IPS-18a (cell line): ENCODE results near the gene MYCBP2.
"Not testable (repeated sequence)": the region's sequence is repeated elsewhere in the genome, so short reads cannot be mapped to it uniquely, and the experiment has no call there.

Experiments
- H3K27ac ChIP-seq: one replicate; pipeline ENCODE4 v1.5.1; 2013; ENCODE audit warnings: low read length
- H3K27me3 ChIP-seq: one replicate; pipeline ENCODE4 v1.6.1; 2013; ENCODE audit warnings: mild to moderate bottlenecking, low read length; ENCODE audit not compliant: control insufficient read depth, insufficient read depth
- H3K36me3 ChIP-seq: one replicate; pipeline ENCODE4 v1.6.1; 2013; ENCODE audit warnings: low read depth, low read length; ENCODE audit not compliant: control insufficient read depth
- H3K4me1 ChIP-seq: one replicate; pipeline ENCODE4 v1.6.1; 2013; ENCODE audit warnings: low read depth, low read length; ENCODE audit not compliant: control insufficient read depth
- H3K4me3 ChIP-seq: one replicate; pipeline ENCODE4 v1.5.1; 2013; ENCODE audit warnings: low read length
- H3K9ac ChIP-seq: one replicate; pipeline ENCODE4 v1.6.1; 2013; ENCODE audit warnings: mild to moderate bottlenecking, low read length, moderate library complexity
- H3K9me3 ChIP-seq: one replicate; pipeline ENCODE4 v1.6.1; 2013; ENCODE audit warnings: low read depth, low read length; ENCODE audit not compliant: control insufficient read depth

The MYCBP2 gene

GRCh38 chr13:77358001-77358400 is 31.1 kb upstream of the MYCBP2 start:
- no peak overlapping the region for H3K27ac ChIP-seq
- no peaks in the 10 kb centered on the region for H3K9me3 ChIP-seq
- H3K9ac ChIP-seq, result no peak overlapping the region
- no peaks in the 10 kb centered on the region for H3K27me3 ChIP-seq
- H3K4me1 ChIP-seq, result no peaks in the 10 kb centered on the region
- H3K4me3 ChIP-seq, result no peak overlapping the region
- no peaks in the 10 kb centered on the region for H3K36me3 ChIP-seq

DNA sequence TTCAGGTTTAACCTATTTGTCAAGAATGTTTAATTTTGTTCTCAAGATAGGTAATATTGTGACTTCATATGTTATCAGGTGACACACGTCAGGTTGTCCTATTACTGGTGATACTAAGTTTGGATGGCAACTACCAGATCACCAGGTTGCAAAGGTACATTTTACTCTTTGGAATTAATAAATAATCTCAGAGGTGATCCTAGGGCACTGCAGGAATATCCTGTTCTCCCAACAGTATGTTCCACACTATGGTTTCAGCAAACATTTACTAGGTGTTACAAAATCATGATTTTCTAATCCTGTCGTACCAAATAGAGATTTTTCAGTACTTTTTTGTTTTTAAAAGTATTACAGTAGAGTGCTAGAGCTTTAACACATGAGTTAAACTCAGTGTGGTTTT is 29.3 kb upstream of the MYCBP2 start:
- H3K27me3 ChIP-seq, result no peaks in the 10 kb centered on the region
- H3K27ac ChIP-seq, result no peak overlapping the region
- no peak overlapping the region for H3K4me3 ChIP-seq
- H3K36me3 ChIP-seq, result no peaks in the 10 kb centered on the region
- H3K9ac ChIP-seq, result no peak overlapping the region
- H3K9me3 ChIP-seq, result no peaks in the 10 kb centered on the region
- H3K4me1 ChIP-seq, result no peaks in the 10 kb centered on the region

DNA sequence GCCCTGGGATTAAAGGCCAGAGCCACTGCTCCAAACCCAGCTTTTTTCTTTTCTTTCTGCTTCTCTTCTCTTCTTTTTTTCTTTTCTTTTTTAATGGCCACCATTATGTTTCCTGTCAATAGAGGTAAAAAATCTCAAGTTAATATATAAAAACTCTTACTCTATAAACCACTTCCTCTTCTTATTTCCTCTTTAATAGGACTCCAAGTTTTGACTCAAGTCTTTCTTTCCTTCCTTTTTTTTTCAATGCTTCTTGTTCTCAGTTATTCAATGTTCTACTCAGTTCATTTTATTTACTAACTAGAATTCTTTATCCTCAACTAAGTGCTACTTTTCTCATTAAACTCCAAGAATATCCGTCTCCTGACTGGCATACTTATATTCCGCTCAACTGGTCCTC is 27.1 kb upstream of the MYCBP2 start:
- no peak overlapping the region for H3K4me3 ChIP-seq
- no peaks in the 10 kb centered on the region for H3K9me3 ChIP-seq
- no peak overlapping the region for H3K27ac ChIP-seq

GRCh38 chr13:77351315-77351714 is 24.4 kb upstream of the MYCBP2 start:
- no peaks in the 10 kb centered on the region for H3K27me3 ChIP-seq
- no peaks in the 10 kb centered on the region for H3K4me1 ChIP-seq
- no peak overlapping the region for H3K27ac ChIP-seq
- H3K36me3 ChIP-seq, result no peaks in the 10 kb centered on the region
- no peak overlapping the region for H3K9ac ChIP-seq
- no peaks in the 10 kb centered on the region for H3K9me3 ChIP-seq
- H3K4me3 ChIP-seq, result no peak overlapping the region

More for the DNA sequence above, 27.1 kb upstream of the MYCBP2 start:
- Histone ChIP-seq H3K27me3 (no peaks in the 10 kb centered on the region), H3K9ac (no peak overlapping the region), H3K36me3 (no peaks in the 10 kb centered on the region), H3K4me1 (no peaks in the 10 kb centered on the region)

GRCh38 chr13:77350811-77351210 is 23.9 kb upstream of the MYCBP2 start:
- no peaks in the 10 kb centered on the region for H3K27me3 ChIP-seq
- H3K4me1 ChIP-seq, result no peaks in the 10 kb centered on the region
- H3K9me3 ChIP-seq, result no peaks in the 10 kb centered on the region
- H3K36me3 ChIP-seq, result no peaks in the 10 kb centered on the region
- H3K4me3 ChIP-seq, result no peak overlapping the region
- no peak overlapping the region for H3K27ac ChIP-seq
- no peak overlapping the region for H3K9ac ChIP-seq

- no peak overlapping the region for H3K9ac ChIP-seq
- no peak overlapping the region for H3K4me3 ChIP-seq
- H3K27me3 ChIP-seq, result no peaks in the 10 kb centered on the region
- no peaks in the 10 kb centered on the region for H3K9me3 ChIP-seq
- no peak overlapping the region for H3K27ac ChIP-seq
- no peaks in the 10 kb centered on the region for H3K4me1 ChIP-seq
- no peaks in the 10 kb centered on the region for H3K36me3 ChIP-seq
Measured at GRCh38 chr13:77349365-77349764, 22.5 kb upstream of the MYCBP2 start.

DNA sequence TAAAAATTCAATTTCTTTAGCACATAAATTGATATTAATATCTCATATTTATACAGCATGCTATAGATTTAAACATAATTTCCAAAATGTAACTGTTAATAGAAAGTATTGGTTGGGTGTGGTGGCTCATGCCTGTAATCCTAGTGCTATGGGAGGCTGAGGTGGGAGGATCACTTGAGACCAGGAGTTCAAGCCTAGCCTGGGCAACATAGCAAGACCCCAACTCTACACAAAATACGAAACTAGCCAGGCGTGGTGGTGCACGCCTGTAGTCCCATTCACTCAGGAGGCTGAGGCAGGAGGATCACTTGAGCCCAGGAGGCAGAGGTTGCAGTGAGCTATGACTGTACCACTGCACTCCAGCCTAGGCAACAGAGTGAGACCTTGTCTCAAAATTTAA is 20.5 kb upstream of the MYCBP2 start:
- H3K9ac ChIP-seq, H3K4me3 ChIP-seq, H3K4me1 ChIP-seq, H3K36me3 ChIP-seq, H3K9me3 ChIP-seq, H3K27me3 ChIP-seq, H3K27ac ChIP-seq: not testable (repeated sequence)

GRCh38 chr13:77345150-77345780 is 18.4 kb upstream of the MYCBP2 start:
- Histone ChIP-seq H3K4me3 (no peak overlapping the region), H3K9ac (no peak overlapping the region), H3K36me3 (no peaks in the 10 kb centered on the region), H3K4me1 (no peaks in the 10 kb centered on the region), H3K27ac (no peak overlapping the region), H3K9me3 (no peaks in the 10 kb centered on the region), H3K27me3 (no peaks in the 10 kb centered on the region)

- H3K4me3 ChIP-seq, result no peak overlapping the region
- H3K27me3 ChIP-seq, result no peaks in the 10 kb centered on the region
- no peak overlapping the region for H3K9ac ChIP-seq
- no peaks in the 10 kb centered on the region for H3K4me1 ChIP-seq
- H3K36me3 ChIP-seq, result no peaks in the 10 kb centered on the region
- H3K9me3 ChIP-seq, result no peaks in the 10 kb centered on the region
- H3K27ac ChIP-seq, result no peak overlapping the region
Measured at GRCh38 chr13:77343841-77344240, 16.9 kb upstream of the MYCBP2 start.

- Histone ChIP-seq H3K27me3 (no peaks in the 10 kb centered on the region), H3K36me3 (no peaks in the 10 kb centered on the region), H3K9me3 (no peaks in the 10 kb centered on the region), H3K27ac (no peak overlapping the region), H3K4me1 (no peaks in the 10 kb centered on the region), H3K4me3 (no peak overlapping the region), H3K9ac (no peak overlapping the region)
Measured at GRCh38 chr13:77339408-77339807, 12.5 kb upstream of the MYCBP2 start.

DNA sequence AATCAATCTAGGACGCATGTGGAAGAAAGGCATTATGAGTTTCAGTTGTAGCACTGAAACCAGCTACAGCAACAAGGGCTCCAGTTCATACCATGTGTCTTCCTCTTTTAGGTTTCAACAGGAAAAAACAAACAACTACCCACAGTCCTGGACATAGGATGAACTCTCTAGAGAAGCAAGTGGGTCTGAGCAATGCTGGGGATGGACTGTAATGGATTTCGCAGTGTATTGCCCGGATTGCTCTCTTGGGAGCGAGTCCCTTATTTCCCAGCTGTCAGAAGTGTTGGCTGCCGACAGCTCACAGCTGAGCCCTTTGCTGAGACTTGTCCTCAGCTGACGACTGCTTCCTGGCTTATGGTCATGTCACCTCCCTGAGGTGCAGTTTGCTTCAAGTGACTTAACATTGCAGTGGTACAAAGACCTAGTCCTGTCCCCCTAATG is 12.1 kb upstream of the MYCBP2 start:
- no peaks in the 10 kb centered on the region for H3K9me3 ChIP-seq
- no peaks in the 10 kb centered on the region for H3K4me1 ChIP-seq
- no peaks in the 10 kb centered on the region for H3K36me3 ChIP-seq
- no peak overlapping the region for H3K27ac ChIP-seq
- no peaks in the 10 kb centered on the region for H3K27me3 ChIP-seq
- no peak overlapping the region for H3K9ac ChIP-seq
- H3K4me3 ChIP-seq, result no peak overlapping the region

DNA sequence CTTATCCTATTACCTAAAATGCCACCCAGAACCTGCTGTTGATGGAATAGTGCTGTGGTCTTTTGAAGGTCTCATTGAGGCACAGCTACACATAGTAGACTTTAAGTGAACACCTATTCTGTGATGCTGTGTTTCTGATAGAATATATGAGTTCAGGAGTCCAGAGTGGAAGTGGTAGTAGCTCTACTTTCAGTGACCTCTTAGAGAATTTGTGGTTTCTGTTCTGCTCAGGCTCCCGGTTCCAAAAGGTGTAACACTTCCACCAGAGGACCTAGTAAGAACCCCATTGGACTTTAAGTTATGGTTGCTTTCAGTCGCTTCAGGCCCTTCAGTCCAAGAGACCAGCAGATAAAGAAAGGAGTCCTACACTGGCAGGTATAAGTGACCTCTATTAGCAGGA is 11.4 kb upstream of the MYCBP2 start:
- H3K27me3 ChIP-seq, result no peaks in the 10 kb centered on the region
- H3K9me3 ChIP-seq, result no peaks in the 10 kb centered on the region
- H3K4me1 ChIP-seq, result no peaks in the 10 kb centered on the region
- no peak overlapping the region for H3K27ac ChIP-seq
- H3K36me3 ChIP-seq, result no peaks in the 10 kb centered on the region
- H3K9ac ChIP-seq, result no peak overlapping the region
- H3K4me3 ChIP-seq, result no peak overlapping the region
